Suprapubic skin (tissue), 4 donors: ENCODE data around the gene FRY.

Source experiments
- EP300 ChIP-seq: sonication (generic); formaldehyde crosslinking; IDR thresholded peaks from one replicate; pipeline ENCODE4 v1.6.1; 2017; ENCODE audit warnings: antibody characterized with exemption
- POLR2A ChIP-seq, 2 donors: fragments of 450-650 bp; IDR thresholded peaks; one replicate each; pipeline ENCODE4 v1.6.1; 2017; ENCODE audit warnings: antibody characterized with exemption in 2 of 2, mild to moderate bottlenecking in 2 of 2, moderate library complexity in 2 of 2
- POLR2AphosphoS5 ChIP-seq, 3 donors: sonication (generic); formaldehyde crosslinking; IDR thresholded peaks; one replicate each; pipeline ENCODE4 v1.6.1; 2017; ENCODE audit warnings: antibody characterized with exemption in 3 of 3
- TF ChIP-seq, protein P1 (sequence below), 2 donors: fragments of 200-600 bp in 1 of 2; fragments of 450-650 bp in 1 of 2; sonication (generic) in 1 of 2; IDR thresholded peaks; one replicate each; pipeline ENCODE4 v1.5.1; 2016 to 2019; ENCODE audit warnings: antibody characterized with exemption in 2 of 2, mild to moderate bottlenecking in 1 of 2, moderate library complexity in 1 of 2

DNA sequence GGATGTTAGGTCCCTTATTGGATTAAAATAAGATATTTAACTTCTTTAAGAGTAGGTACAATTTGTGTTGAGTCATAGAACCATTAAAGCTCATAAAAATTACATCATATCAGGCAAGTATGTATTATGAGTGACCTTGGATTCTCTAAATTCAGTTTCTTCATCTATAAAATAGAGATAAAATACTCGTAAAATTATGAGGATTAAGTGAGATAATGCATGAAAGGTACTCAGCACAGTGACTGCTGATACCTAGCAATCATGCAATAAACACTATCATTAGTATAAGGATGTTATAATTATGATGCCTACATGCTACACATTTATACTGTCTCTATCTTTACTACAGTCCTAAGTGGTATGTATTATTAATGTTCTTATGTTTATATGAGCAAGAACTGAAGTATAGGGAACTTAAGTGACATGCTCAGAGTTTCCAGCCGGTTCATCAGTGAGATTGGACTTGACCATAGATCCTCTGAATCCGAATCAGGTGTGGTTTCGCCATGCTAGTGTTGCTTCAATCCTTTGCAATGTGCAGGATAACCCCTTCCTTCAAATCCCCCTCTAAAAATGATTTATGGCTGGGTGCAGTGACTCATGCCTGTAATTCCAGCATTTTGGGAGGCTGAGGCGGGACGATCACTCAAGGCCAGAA lies 22.9 kb upstream of the FRY start:
- no peak for TF ChIP-seq EP300
- TF ChIP-seq, protein P1, sequence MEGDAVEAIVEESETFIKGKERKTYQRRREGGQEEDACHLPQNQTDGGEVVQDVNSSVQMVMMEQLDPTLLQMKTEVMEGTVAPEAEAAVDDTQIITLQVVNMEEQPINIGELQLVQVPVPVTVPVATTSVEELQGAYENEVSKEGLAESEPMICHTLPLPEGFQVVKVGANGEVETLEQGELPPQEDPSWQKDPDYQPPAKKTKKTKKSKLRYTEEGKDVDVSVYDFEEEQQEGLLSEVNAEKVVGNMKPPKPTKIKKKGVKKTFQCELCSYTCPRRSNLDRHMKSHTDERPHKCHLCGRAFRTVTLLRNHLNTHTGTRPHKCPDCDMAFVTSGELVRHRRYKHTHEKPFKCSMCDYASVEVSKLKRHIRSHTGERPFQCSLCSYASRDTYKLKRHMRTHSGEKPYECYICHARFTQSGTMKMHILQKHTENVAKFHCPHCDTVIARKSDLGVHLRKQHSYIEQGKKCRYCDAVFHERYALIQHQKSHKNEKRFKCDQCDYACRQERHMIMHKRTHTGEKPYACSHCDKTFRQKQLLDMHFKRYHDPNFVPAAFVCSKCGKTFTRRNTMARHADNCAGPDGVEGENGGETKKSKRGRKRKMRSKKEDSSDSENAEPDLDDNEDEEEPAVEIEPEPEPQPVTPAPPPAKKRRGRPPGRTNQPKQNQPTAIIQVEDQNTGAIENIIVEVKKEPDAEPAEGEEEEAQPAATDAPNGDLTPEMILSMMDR (IDR thresholded peaks at IDR 0.05): no peak
- TF ChIP-seq POLR2A (IDR thresholded peaks at IDR 0.05): no peak
- no peak for TF ChIP-seq POLR2AphosphoS5 (IDR thresholded peaks at IDR 0.05)
